Kidney (tissue), 14 donors: Measurements from ENCODE around the gene CCL25. TPM values are rescaled to one million over a fixed set of nuclear protein-coding genes. Genes with fewer than 3 reads are reported as not detected.
"Not testable (repeated sequence)": the region's sequence is repeated elsewhere in the genome, so short reads cannot be mapped to it uniquely, and the experiment has no call there.

Source experiments
- DNase-seq, 5 donors: peaks; one replicate each; pipeline ENCODE4 v3.0.0-alpha.2; 2013 to 2020
- FAIRE-seq: peaks from 2 replicates; lab custom pipeline; 2012; peaks lifted over from hg19 to GRCh38; lab: Jason Lieb, UNC
- H3K27ac ChIP-seq, 2 donors: one replicate each; pipeline ENCODE4 v1.7.0; 2013; ENCODE audit warnings: low read depth in 2 of 2, low read length in 2 of 2, inconsistent platforms in 1 of 2
- H3K27me3 ChIP-seq: one replicate; pipeline ENCODE4 v1.7.1; 2013; ENCODE audit warnings: low read length, inconsistent platforms; ENCODE audit not compliant: control insufficient read depth, insufficient read depth
- H3K36me3 ChIP-seq, 3 donors: one replicate each; pipeline versions ENCODE4 v1.7.0 to v1.7.1; 2013; ENCODE audit warnings: low read length in 3 of 3, control low read depth in 1 of 3, inconsistent platforms in 1 of 3; ENCODE audit not compliant: insufficient read depth in 3 of 3, control insufficient read depth in 2 of 3
- H3K4me1 ChIP-seq, 3 donors: one replicate each; pipeline versions ENCODE4 v1.7.0 to v1.7.1; 2013; ENCODE audit warnings: low read length in 3 of 3, inconsistent platforms in 1 of 3, low read depth in 1 of 3; ENCODE audit not compliant: control insufficient read depth in 2 of 3, insufficient read depth in 2 of 3
- H3K4me3 ChIP-seq, 3 donors: one replicate each; pipeline versions ENCODE4 v1.7.0 to v1.8.1; 2013; ENCODE audit warnings: low read length in 3 of 3, control low read depth in 1 of 3, inconsistent platforms in 1 of 3
- H3K9ac ChIP-seq, 3 donors: one replicate each; pipeline versions ENCODE4 v1.7.0 to v1.7.1; 2013; ENCODE audit warnings: low read length in 3 of 3, control low read depth in 1 of 3, inconsistent platforms in 1 of 3
- H3K9me3 ChIP-seq, 3 donors: one replicate each; pipeline versions ENCODE4 v1.7.0 to v1.7.1; 2013; ENCODE audit warnings: low read length in 3 of 3, control low read depth in 1 of 3, inconsistent platforms in 1 of 3; ENCODE audit not compliant: control insufficient read depth in 2 of 3, insufficient read depth in 1 of 3
- CTCF ChIP-seq: IDR thresholded peaks from 3 replicates; pipeline ENCODE4 v1.5.1; 2012; ENCODE audit warnings: mild to moderate bottlenecking, moderate library complexity, borderline replicate concordance; ENCODE audit not compliant: insufficient read depth; ENCODE audit errors: extremely low read depth
- intact Hi-C: fragments of 100-400 bp; cut with DNase I; formaldehyde crosslinking; loops from one replicate; pipeline ENCODE4 v1.11.1; 2022
- polyA plus RNA-seq: library from polyadenylated mRNA; stranded (reverse); fragments of 350-450 nt; fragmentation: Illumina TruSeq; extraction: RNeasy Lipid Tissue Mini Kit (QIAGEN cat#74804); gene quantifications from one replicate; pipeline ENCODE4 v1.2.3, GENCODE V29; 2014; ENCODE audit warnings: low read depth, low replicate concordance; ENCODE audit not compliant: insufficient read depth
- total RNA-seq: library from RNA; stranded (reverse); fragmentation: NEBNext Ultra II Directional; extraction: Animal tissue kit (Norgen Biotek cat#: 25700); gene quantifications from one replicate; pipeline ENCODE4 v1.2.1, GENCODE V29; 2021
- donor health status: control.
- donor health status: control.
- donor health status: control.
- donor health status: control.
- donor health status: control.
- donor health status: DM: yes; HTN: yes; CAD: no.
- donor health status: Normal renal cell carcinoma (clear cell type).

CCL25 gene
- total and polyA plus RNA-seq, 2 donors from 2014 or later, result not detected

DNA sequence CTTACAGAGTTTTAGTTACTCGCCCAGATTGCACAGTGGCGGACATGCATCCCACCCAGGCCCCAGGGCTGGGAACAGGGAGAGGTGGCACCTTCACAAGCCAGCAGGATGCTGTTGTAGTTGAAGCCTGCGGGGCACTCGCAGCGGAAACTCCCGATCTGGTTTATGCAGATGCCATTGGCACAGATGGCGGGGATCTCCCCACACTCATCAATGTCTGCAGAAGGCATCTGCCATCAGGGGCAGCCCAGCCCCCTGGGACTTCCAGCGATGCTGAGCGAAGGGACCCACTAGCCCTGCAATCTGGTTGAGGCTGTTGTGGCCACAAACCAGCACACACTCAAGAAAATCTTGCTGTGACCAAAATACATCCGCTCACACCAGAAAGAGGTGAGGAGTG, 44.6 kb downstream of the CCL25 start:
- Histone ChIP-seq H3K36me3 (peaks cover 0 to 8% (median 0%) of the 10 kb centered on the region in 3 donors), H3K27me3 (no peaks in the 10 kb centered on the region), H3K9me3 (peaks cover 6 to 28% (median 7%) of the 10 kb centered on the region in 3 donors), H3K9ac (no peak overlapping the region), H3K4me1 (no peaks in the 10 kb centered on the region), H3K4me3 (no peak overlapping the region), H3K27ac (no peak overlapping the region)
- no peak for TF ChIP-seq CTCF
- FAIRE-seq, result no peak
- intact Hi-C loops, result no loop called here
- no peak for DNase-seq

- no peak for FAIRE-seq
- intact Hi-C loops, result no loop called here
Observed at GRCh38 chr19:8097681-8098567, 45.4 kb downstream of the CCL25 start.

GRCh38 chr19:8101311-8101710, 48.8 kb downstream of the CCL25 start:
- no peaks in the 10 kb centered on the region for H3K27me3 ChIP-seq
- intact Hi-C loops, result no loop called here
- no peak overlapping the region for H3K4me3 ChIP-seq
- H3K27ac ChIP-seq, result no peak overlapping the region
- H3K9me3 ChIP-seq, result peaks cover 0 to 6% (median under 1%) of the 10 kb centered on the region in 3 donors
- no peaks in the 10 kb centered on the region for H3K4me1 ChIP-seq
- no peak for TF ChIP-seq CTCF
- peak in 1 of 5 donors; percentile 24 for DNase-seq
- no peak for FAIRE-seq
- peaks cover 0 to 2% (median 0%) of the 10 kb centered on the region in 3 donors for H3K36me3 ChIP-seq
- no peak overlapping the region for H3K9ac ChIP-seq

More at GRCh38 chr19:8097681-8098567, 45.4 kb downstream of the CCL25 start:
- Histone ChIP-seq H3K36me3 (peaks cover 0 to 8% (median 0%) of the 10 kb centered on the region in 3 donors), H3K4me1 (no peaks in the 10 kb centered on the region), H3K9ac (no peak overlapping the region), H3K27me3 (no peaks in the 10 kb centered on the region), H3K9me3 (peaks cover 6 to 28% (median 7%) of the 10 kb centered on the region in 3 donors), H3K4me3 (no peak overlapping the region), H3K27ac (no peak overlapping the region)
- no peak for DNase-seq
- no peak for TF ChIP-seq CTCF

DNA sequence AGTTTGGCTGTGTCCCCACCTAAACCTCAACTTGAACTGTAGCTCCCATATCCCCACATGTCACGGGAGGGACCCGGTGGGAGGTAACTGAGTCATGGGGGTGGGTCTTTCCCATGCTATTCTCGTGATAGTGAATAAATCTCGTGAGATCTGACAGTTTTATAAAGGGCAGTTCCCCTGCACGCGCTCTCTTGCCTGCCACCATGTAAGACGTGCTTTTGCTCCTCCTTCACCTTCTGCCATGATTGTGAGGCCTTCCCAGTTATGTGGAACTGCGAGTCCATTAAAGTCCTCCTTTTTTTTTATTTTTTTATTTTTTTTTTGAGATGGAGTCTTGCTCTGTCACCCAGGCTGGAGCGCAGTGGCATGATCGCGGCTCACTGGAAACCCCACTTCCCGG, 49.4 kb downstream of the CCL25 start:
- H3K4me3 ChIP-seq, intact Hi-C loops, H3K4me1 ChIP-seq, H3K27me3 ChIP-seq, H3K9me3 ChIP-seq, H3K9ac ChIP-seq, H3K27ac ChIP-seq, FAIRE-seq, DNase-seq, H3K36me3 ChIP-seq: not testable (repeated sequence)
